Hepatocyte (in vitro differentiated cells): Measurements from ENCODE around the gene TMEM115.

ENCODE experiments used
- EZH2 ChIP-seq: fragments of 200-600 bp; sonication (generic); IDR thresholded peaks from 2 replicates; pipeline ENCODE4 v1.6.1; 2016; ENCODE audit warnings: antibody characterized with exemption, mild to moderate bottlenecking, borderline replicate concordance
- EZH2phosphoT487 ChIP-seq: fragments of 200-600 bp; sonication (generic); IDR thresholded peaks from one replicate; pipeline ENCODE4 v1.6.1; 2018; ENCODE audit warnings: antibody characterized with exemption, mild to moderate bottlenecking, low read depth, moderate library complexity; ENCODE audit not compliant: unreplicated experiment, severe bottlenecking
- TF ChIP-seq, protein P1 (sequence below): fragments of 200-600 bp; sonication (generic); IDR thresholded peaks from 2 replicates; pipeline ENCODE4 v1.5.1; 2016; ENCODE audit warnings: antibody characterized with exemption, mild to moderate bottlenecking; ENCODE audit not compliant: poor library complexity

DNA sequence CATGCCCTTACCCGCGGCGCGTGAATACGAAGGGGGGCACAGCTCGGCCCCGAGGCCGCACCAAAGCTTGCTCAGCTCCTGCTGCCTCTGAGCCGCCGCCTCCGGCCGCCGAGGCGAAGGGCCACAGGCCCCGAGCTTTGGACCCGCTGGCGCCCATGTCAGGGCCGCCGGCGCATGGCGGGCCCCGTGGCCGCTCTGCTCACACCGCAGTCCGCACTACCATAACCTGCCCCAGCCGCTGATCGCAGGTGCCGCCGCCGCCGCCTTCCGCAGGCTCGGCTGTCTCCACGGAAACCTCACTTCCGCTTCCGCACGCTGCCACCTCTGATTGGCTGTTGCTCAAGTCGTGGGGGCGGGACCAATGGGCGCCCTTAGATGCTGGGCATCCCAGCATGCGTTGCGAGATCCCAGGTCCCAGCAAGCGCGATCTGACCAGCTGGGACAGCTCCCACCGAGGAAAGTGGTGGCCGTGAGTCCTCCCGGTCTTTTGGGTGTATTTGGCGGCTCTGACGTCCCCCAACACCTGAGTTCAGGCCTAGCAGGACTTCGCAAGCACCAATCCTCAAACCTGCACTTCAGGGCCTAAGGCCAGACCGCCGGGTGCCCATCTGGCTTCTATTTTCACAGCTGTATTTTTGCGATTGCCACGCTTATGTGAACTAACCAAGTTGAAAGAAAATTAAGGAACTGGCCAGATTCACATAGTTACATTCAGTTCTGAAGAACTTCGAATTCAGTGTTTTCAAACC lies 31.2 kb downstream of the TMEM115 start, which contains the start of gene TUSC2:
- TF ChIP-seq, protein P1, sequence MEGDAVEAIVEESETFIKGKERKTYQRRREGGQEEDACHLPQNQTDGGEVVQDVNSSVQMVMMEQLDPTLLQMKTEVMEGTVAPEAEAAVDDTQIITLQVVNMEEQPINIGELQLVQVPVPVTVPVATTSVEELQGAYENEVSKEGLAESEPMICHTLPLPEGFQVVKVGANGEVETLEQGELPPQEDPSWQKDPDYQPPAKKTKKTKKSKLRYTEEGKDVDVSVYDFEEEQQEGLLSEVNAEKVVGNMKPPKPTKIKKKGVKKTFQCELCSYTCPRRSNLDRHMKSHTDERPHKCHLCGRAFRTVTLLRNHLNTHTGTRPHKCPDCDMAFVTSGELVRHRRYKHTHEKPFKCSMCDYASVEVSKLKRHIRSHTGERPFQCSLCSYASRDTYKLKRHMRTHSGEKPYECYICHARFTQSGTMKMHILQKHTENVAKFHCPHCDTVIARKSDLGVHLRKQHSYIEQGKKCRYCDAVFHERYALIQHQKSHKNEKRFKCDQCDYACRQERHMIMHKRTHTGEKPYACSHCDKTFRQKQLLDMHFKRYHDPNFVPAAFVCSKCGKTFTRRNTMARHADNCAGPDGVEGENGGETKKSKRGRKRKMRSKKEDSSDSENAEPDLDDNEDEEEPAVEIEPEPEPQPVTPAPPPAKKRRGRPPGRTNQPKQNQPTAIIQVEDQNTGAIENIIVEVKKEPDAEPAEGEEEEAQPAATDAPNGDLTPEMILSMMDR: no peak
- TF ChIP-seq EZH2phosphoT487 (no peak), EZH2 (no peak)
